ENCODE results near the gene C11orf54.

GRCh38 chr11:93732237-93732892, 9.1 kb upstream of the C11orf54 start:
- TF ChIP-seq KAT2A (conservative IDR thresholded peaks at IDR 0.05; ENCODE audit: control insufficient read depth, low read depth, low read length) (no peak), CEBPB (IDR thresholded peaks at IDR 0.05; ENCODE audit: borderline replicate concordance in 1 of 2, low read depth in 2 of 2, low read length in 2 of 2) (no peak), POLR2A (IDR thresholded peaks at IDR 0.05; ENCODE audit: low read depth, low read length) (no peak), ZBED1 (IDR thresholded peaks at IDR 0.05; ENCODE audit: borderline replicate concordance) (0 out of 2 replicates have a peak, but pooled peaks have one; percentile 37), CTCF (IDR thresholded peaks at IDR 0.05 in 2 of 3, conservative IDR thresholded peaks at IDR 0.05 in 1 of 3; ENCODE audit: control insufficient read depth in 2 of 3, extremely low read depth in 1 of 3, insufficient read depth in 1 of 3, low read depth in 3 of 3, low read length in 3 of 3) (no peak), RCOR1 (conservative IDR thresholded peaks at IDR 0.05; ENCODE audit: low read depth, low read length) (no peak)
- TF ChIP-seq, protein P1, sequence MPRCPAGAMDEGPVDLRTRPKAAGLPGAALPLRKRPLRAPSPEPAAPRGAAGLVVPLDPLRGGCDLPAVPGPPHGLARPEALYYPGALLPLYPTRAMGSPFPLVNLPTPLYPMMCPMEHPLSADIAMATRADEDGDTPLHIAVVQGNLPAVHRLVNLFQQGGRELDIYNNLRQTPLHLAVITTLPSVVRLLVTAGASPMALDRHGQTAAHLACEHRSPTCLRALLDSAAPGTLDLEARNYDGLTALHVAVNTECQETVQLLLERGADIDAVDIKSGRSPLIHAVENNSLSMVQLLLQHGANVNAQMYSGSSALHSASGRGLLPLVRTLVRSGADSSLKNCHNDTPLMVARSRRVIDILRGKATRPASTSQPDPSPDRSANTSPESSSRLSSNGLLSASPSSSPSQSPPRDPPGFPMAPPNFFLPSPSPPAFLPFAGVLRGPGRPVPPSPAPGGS (IDR thresholded peaks at IDR 0.05; ENCODE audit: borderline replicate concordance, insufficient read depth, low read depth, low read length, poor library complexity, severe bottlenecking), result no peak
